Neutrophil (primary cell): ENCODE results near the gene SLC23A1.

Experiments used
- H3K27ac ChIP-seq: fragments of 200-600 bp; sonication (generic); 2 replicates; pipeline ENCODE4 v1.5.1; 2016; ENCODE audit warnings: mild to moderate bottlenecking, moderate library complexity
- H3K27me3 ChIP-seq: fragments of 200-600 bp; sonication (generic); 2 replicates; pipeline ENCODE4 v1.6.0; 2016; ENCODE audit warnings: mild to moderate bottlenecking
- H3K36me3 ChIP-seq: fragments of 200-600 bp; sonication (generic); 2 replicates; pipeline ENCODE4 v1.5.1; 2017
- H3K4me1 ChIP-seq, 2 experiments: fragments of 200-600 bp in 1 of 2; sonication (generic) in 1 of 2; 1 replicate in 1 of 2; 2 replicates in 1 of 2; pipeline versions ENCODE4 v1.5.1 to v1.6.1; 2013 to 2016; ENCODE audit warnings: low read depth in 1 of 2, low read length in 1 of 2, mild to moderate bottlenecking in 1 of 2, moderate library complexity in 1 of 2; ENCODE audit not compliant: control insufficient read depth in 1 of 2, insufficient read depth in 1 of 2
- H3K4me3 ChIP-seq, 2 experiments: fragments of 200-600 bp in 1 of 2; sonication (generic) in 1 of 2; 1 replicate in 1 of 2; 2 replicates in 1 of 2; pipeline ENCODE4 v1.5.1; 2013 to 2016; ENCODE audit warnings: low read depth in 1 of 2, low read length in 1 of 2, mild to moderate bottlenecking in 1 of 2, moderate library complexity in 1 of 2
- H3K9me3 ChIP-seq: fragments of 200-600 bp; sonication (generic); 2 replicates; pipeline ENCODE4 v1.5.1; 2016
- CTCF ChIP-seq: fragments of 200-600 bp; sonication (generic); IDR thresholded peaks from 2 replicates; pipeline ENCODE4 v1.5.1; 2016; ENCODE audit warnings: antibody characterized with exemption

Gene SLC23A1

GRCh38 chr5:139404484-139404840 is 21.4 kb upstream of the SLC23A1 start:
- TF ChIP-seq CTCF: no peak
- H3K4me3 ChIP-seq: peak overlapping the region; percentile 70 to 91

GRCh38 chr5:139403787-139404483 is 20.8 kb upstream of the SLC23A1 start, which contains the start of gene SPATA24:
Gene SPATA24, minus strand, starts transcription at chr5:139404089. Its CDS starts 29 bp downstream, at chr5:139404060.
- Histone ChIP-seq H3K4me3 (peak within 1 kb of the TSS; percentile 70 to 91), H3K36me3 (no peaks in the 10 kb centered on the region), H3K9me3 (no peaks in the 10 kb centered on the region), H3K27ac (peak within 1 kb of the TSS; percentile 92), H3K27me3 (no peaks in the 10 kb centered on the region), H3K4me1 (peaks cover 14 to 16% of the 10 kb centered on the region in 2 experiments)
- TF ChIP-seq CTCF: no peak

More at GRCh38 chr5:139404484-139404840, 21.4 kb upstream of the SLC23A1 start:
- no peaks in the 10 kb centered on the region for H3K36me3 ChIP-seq
- peaks cover 14 to 16% of the 10 kb centered on the region in 2 experiments for H3K4me1 ChIP-seq
- peak overlapping the region; percentile 92 for H3K27ac ChIP-seq
- no peaks in the 10 kb centered on the region for H3K27me3 ChIP-seq
- H3K9me3 ChIP-seq: no peaks in the 10 kb centered on the region

- peak overlapping the region; percentile 92 for H3K27ac ChIP-seq
- H3K4me1 ChIP-seq: peaks cover 14 to 16% of the 10 kb centered on the region in 2 experiments
- peak overlapping the region; percentile 70 to 91 for H3K4me3 ChIP-seq
- H3K36me3 ChIP-seq: no peaks in the 10 kb centered on the region
- TF ChIP-seq CTCF: no peak
- H3K27me3 ChIP-seq: no peaks in the 10 kb centered on the region
- no peaks in the 10 kb centered on the region for H3K9me3 ChIP-seq
Observed at GRCh38 chr5:139403418-139403786, 20.3 kb upstream of the SLC23A1 start.

- TF ChIP-seq CTCF: peak; percentile 26
- Histone ChIP-seq H3K4me1 (peaks cover 14 to 16% of the 10 kb centered on the region in 2 experiments), H3K4me3 (no peak overlapping the region), H3K9me3 (no peaks in the 10 kb centered on the region), H3K27me3 (no peaks in the 10 kb centered on the region), H3K27ac (peak overlapping the region; percentile 92), H3K36me3 (no peaks in the 10 kb centered on the region)
Observed at GRCh38 chr5:139402561-139403158, 19.6 kb upstream of the SLC23A1 start.

GRCh38 chr5:139401546-139401945 is 18.4 kb upstream of the SLC23A1 start:
- Histone ChIP-seq H3K4me3 (no peak overlapping the region), H3K4me1 (peaks cover 14 to 16% of the 10 kb centered on the region in 2 experiments), H3K9me3 (no peaks in the 10 kb centered on the region), H3K36me3 (no peaks in the 10 kb centered on the region), H3K27me3 (no peaks in the 10 kb centered on the region), H3K27ac (no peak overlapping the region)
- no peak for TF ChIP-seq CTCF
